Activated naive CD4-positive, alpha-beta T cell treated with anti-CD3 and anti-CD28 coated beads, Interleukin-2, amount 50 U/mL, for 72 hours (primary cell): Measurements from ENCODE around the gene OR2T27. TPM values are rescaled to one million over a fixed set of nuclear protein-coding genes. Genes with fewer than 3 reads are reported as not detected.

ENCODE experiments used
- ATAC-seq, 2 donors: fragments of 150-1000 bp; cut with Tn5 transposase; 2 replicates each; pipeline ENCODE4 v1.10.0; 2021; ENCODE audit warnings: mild to moderate bottlenecking in 2 of 2, moderate library complexity in 2 of 2
- DNase-seq, 2 donors: peaks; one replicate each; pipeline ENCODE4 v3.0.0; 2021 to 2022; ENCODE audit warnings: low spot score in 2 of 2
- H3K27ac Mint-ChIP-seq, 2 donors: one replicate each; pipeline ENCODE4 v1.8.0; 2022; ENCODE audit warnings: mild to moderate bottlenecking in 2 of 2, mixed read lengths in 2 of 2
- H3K36me3 Mint-ChIP-seq, 2 donors: one replicate each; pipeline ENCODE4 v1.8.0; 2022; ENCODE audit warnings: mixed read lengths in 2 of 2
- H3K9me3 Mint-ChIP-seq, 2 donors: one replicate each; pipeline ENCODE4 v1.8.0; 2022; ENCODE audit warnings: mixed read lengths in 2 of 2
- total RNA-seq, 2 donors: library from RNA; stranded (reverse); gene quantifications; one replicate each; pipeline ENCODE4 v1.2.3, GENCODE V29; 2022

Gene OR2T27
- total RNA-seq, 2 donors from 2014 or later: not detected

- no peak overlapping the region for H3K27ac Mint-ChIP-seq
- H3K36me3 Mint-ChIP-seq: peaks cover 0 to 9% of the 10 kb centered on the region in 2 donors
- DNase-seq: no peak
- no peaks in the 10 kb centered on the region for H3K9me3 Mint-ChIP-seq
- no peak for ATAC-seq
These were observed 37.2 kb downstream of the OR2T27 start for GRCh38 chr1:248618119-248618518.

- peak; percentile 82 to 86 for ATAC-seq
- peak overlapping the region in 1 of 2 donors; percentile 74 for H3K27ac Mint-ChIP-seq
These were observed 41.6 kb downstream of the OR2T27 start for GRCh38 chr1:248613742-248614141.

GRCh38 chr1:248611883-248612414 is 43.4 kb downstream of the OR2T27 start:
- Mint-ChIP-seq H3K27ac (peak overlapping the region in 1 of 2 donors; percentile 49), H3K36me3 (peaks cover 0 to 9% of the 10 kb centered on the region in 2 donors), H3K9me3 (no peaks in the 10 kb centered on the region)
- ATAC-seq (peak; percentile 56 to 81), DNase-seq (no peak)

More at GRCh38 chr1:248613742-248614141, 41.6 kb downstream of the OR2T27 start:
- DNase-seq: no peak
- peaks cover 0 to 9% of the 10 kb centered on the region in 2 donors for H3K36me3 Mint-ChIP-seq
- no peaks in the 10 kb centered on the region for H3K9me3 Mint-ChIP-seq

- ATAC-seq (no peak), DNase-seq (no peak)
- Mint-ChIP-seq H3K27ac (no peak overlapping the region), H3K9me3 (no peaks in the 10 kb centered on the region), H3K36me3 (peaks cover 0 to 6% of the 10 kb centered on the region in 2 donors)
These were observed 45.0 kb downstream of the OR2T27 start for GRCh38 chr1:248610301-248610700.

Other genes with a start within 250 kb of the OR2T27 start
- gene OR2T2, start 209.9 kb downstream of the OR2T27 start, total RNA-seq: not detected
- not detected for gene OR2T3, start 182.2 kb downstream of the OR2T27 start, total RNA-seq
- gene OR2T5, start 166.9 kb downstream of the OR2T27 start, total RNA-seq: not detected
- gene OR2G6, start 147.5 kb downstream of the OR2T27 start, total RNA-seq: not detected
- not detected for gene OR2T29, start 92.8 kb downstream of the OR2T27 start, total RNA-seq
- not detected for gene OR2T34, start 80.8 kb downstream of the OR2T27 start, total RNA-seq
- not detected for gene OR2T10, start 57.8 kb downstream of the OR2T27 start, total RNA-seq
- not detected for gene OR2T11, start 20.4 kb downstream of the OR2T27 start, total RNA-seq
- gene OR2T35, start 10.2 kb downstream of the OR2T27 start, total RNA-seq: not detected
- not detected for gene OR14I1, start 47.2 kb upstream of the OR2T27 start, total RNA-seq
- gene LYPD8, start 100.2 kb upstream of the OR2T27 start, total RNA-seq: not detected
- gene SH3BP5L, start 170.4 kb upstream of the OR2T27 start, total RNA-seq: 10 to 100 TPM; 19.3 to 33.9 TPM
- 10 to 100 TPM; 46.4 to 54.9 TPM for gene ZNF672, start 182.7 kb upstream of the OR2T27 start, total RNA-seq
- gene ZNF692, start 203.6 kb upstream of the OR2T27 start, total RNA-seq: 100 to 1,000 TPM in 1 of 2 donors, 10 to 100 TPM in 1; 93.0 to 152 TPM